ENCODE results near the gene ATOX1. TPM values are rescaled to one million over a fixed set of nuclear protein-coding genes. Genes with fewer than 3 reads are reported as not detected.

Gene ATOX1
- total RNA-seq, 1 experiment from 2014 or later = 202 TPM

- ChIA-PET POLR2A (no interaction called here), CTCF (no interaction called here)
- intact Hi-C loops (cut with micrococcal nuclease; ENCODE audit: unreplicated experiment) = no loop called here
- H3K9me3 ChIP-seq (ENCODE audit: control insufficient read depth, insufficient read depth, low read depth, low read length) = no peaks in the 10 kb centered on the region
- DNase-seq (ENCODE audit: low read depth, low spot score) = no peak
- peaks cover 31% of the 10 kb centered on the region for H3K4me1 ChIP-seq (ENCODE audit: control insufficient read depth, insufficient read depth, low read length)
- TF ChIP-seq SIN3A (IDR thresholded peaks at IDR 0.05; ENCODE audit: borderline replicate concordance, insufficient read depth, low read depth, low read length) (no peak), POLR2AphosphoS5 (IDR thresholded peaks at IDR 0.05; ENCODE audit: low read depth, low read length) (no peak), CTCF (IDR thresholded peaks at IDR 0.05) (no peak), REST (IDR thresholded peaks at IDR 0.05; ENCODE audit: insufficient read depth in 1 of 2, low read depth in 2 of 2, low read length in 1 of 2) (no peak), TCF7L2 (IDR thresholded peaks at IDR 0.05; ENCODE audit: low read depth, low read length) (no peak)
- no peak overlapping the region for H3K4me3 ChIP-seq (ENCODE audit: low read depth in 2 of 2, low read length in 2 of 2)
- peaks cover 9% of the 10 kb centered on the region; the same call in 1 of the 2 replicates for H3K36me3 ChIP-seq (ENCODE audit: control insufficient read depth, insufficient read depth, low read length)
- in situ Hi-C loops (cut with HindIII; ENCODE audit: low pct_unique_long_range_greater_than_20kb, low sequenced_read_pairs) = no loop called here
- no peak overlapping the region for H3K27ac ChIP-seq (ENCODE audit: low read length)
- no peaks in the 10 kb centered on the region for H3K27me3 ChIP-seq (ENCODE audit: control insufficient read depth, insufficient read depth, low read length)
- BruUV-seq (replicated peaks) = TSS peak; percentile 0
- no peak for ATAC-seq
Measured at GRCh38 chr5:151781201-151781600, 22.8 kb upstream of the ATOX1 start.

- Histone ChIP-seq H3K9me3 (ENCODE audit: control insufficient read depth, insufficient read depth, low read depth, low read length) (no peaks in the 10 kb centered on the region), H3K27me3 (ENCODE audit: control insufficient read depth, insufficient read depth, low read length) (no peaks in the 10 kb centered on the region), H3K4me3 (ENCODE audit: low read depth in 2 of 2, low read length in 2 of 2) (no peak overlapping the region), H3K27ac (ENCODE audit: low read length) (no peak overlapping the region), H3K36me3 (ENCODE audit: control insufficient read depth, insufficient read depth, low read length) (peaks cover 9% of the 10 kb centered on the region; the same call in 1 of the 2 replicates), H3K4me1 (ENCODE audit: control insufficient read depth, insufficient read depth, low read length) (peaks cover 38% of the 10 kb centered on the region)
- ATAC-seq (no peak), DNase-seq (ENCODE audit: low read depth, low spot score) (no peak)
- BruUV-seq (replicated peaks) = no TSS peak
- POLR2A ChIA-PET = no interaction called here
- in situ Hi-C loops (cut with HindIII; ENCODE audit: low pct_unique_long_range_greater_than_20kb, low sequenced_read_pairs) (no loop called here), intact Hi-C loops (cut with micrococcal nuclease; ENCODE audit: unreplicated experiment) (no loop called here)
- CTCF ChIA-PET = no interaction called here
- TF ChIP-seq SIN3A (IDR thresholded peaks at IDR 0.05; ENCODE audit: borderline replicate concordance, insufficient read depth, low read depth, low read length) (no peak), CTCF (IDR thresholded peaks at IDR 0.05) (no peak), TCF7L2 (IDR thresholded peaks at IDR 0.05; ENCODE audit: low read depth, low read length) (no peak), REST (IDR thresholded peaks at IDR 0.05; ENCODE audit: insufficient read depth in 1 of 2, low read depth in 2 of 2, low read length in 1 of 2) (no peak), POLR2AphosphoS5 (IDR thresholded peaks at IDR 0.05; ENCODE audit: low read depth, low read length) (no peak)
Measured at GRCh38 chr5:151780348-151780747, 21.9 kb upstream of the ATOX1 start.
